Fibroblast of skin of left quadriceps (primary cell): ENCODE results near the gene DKK3.

Source experiments
- DNase-seq, 2 experiments: peaks; one replicate each; pipeline ENCODE4 v3.0.0-alpha.2; 2013; ENCODE audit warnings: low read depth in 2 of 2

DKK3 gene

GRCh38 chr11:11967669-11968510, 40.5 kb downstream of the DKK3 start:
- DNase-seq, result no peak

DNA sequence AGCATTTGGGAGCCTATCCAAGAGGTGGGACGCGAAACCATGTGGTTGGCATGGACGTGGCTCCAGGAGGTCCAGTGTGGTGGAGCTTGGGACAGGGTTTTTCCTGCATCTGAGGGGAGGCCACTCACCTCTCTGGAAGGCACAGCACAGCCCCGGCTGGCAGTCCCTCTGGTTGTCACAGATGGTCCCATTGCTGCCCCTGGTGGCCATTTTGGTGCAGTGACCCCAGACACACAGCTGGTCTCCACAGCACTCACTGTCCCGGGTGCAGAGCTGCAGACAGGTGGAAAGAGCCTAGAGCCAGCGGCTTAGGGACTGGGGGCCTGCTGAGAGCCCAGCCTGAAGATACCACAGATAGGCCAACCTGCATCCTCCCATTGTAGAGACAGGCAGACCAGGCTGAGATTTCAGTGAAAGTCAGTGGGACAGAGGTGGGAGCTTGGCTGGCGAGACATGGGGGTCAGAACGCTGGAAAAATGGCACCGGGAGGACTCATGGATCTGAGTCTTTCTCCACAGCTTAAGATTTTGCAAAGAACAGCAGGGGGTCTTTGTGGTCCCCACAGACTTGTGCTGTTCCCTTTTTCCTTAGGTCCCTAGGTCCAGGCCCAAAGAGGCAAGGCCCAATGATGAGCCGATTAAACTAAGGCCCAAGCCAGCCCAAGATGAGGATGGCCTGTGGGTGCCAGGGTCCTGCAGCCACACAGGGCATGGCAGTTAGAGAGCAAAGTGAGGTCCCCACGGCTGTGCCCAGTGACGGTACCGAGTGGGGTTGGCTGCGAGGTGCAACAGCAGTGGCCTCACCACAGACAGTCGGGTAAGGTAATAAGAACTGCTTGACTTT, 41.4 kb downstream of the DKK3 start:
- DNase-seq, result no peak

- DNase-seq, result no peak
Observed at GRCh38 chr11:11966354-11966741, 42.1 kb downstream of the DKK3 start.

DNA sequence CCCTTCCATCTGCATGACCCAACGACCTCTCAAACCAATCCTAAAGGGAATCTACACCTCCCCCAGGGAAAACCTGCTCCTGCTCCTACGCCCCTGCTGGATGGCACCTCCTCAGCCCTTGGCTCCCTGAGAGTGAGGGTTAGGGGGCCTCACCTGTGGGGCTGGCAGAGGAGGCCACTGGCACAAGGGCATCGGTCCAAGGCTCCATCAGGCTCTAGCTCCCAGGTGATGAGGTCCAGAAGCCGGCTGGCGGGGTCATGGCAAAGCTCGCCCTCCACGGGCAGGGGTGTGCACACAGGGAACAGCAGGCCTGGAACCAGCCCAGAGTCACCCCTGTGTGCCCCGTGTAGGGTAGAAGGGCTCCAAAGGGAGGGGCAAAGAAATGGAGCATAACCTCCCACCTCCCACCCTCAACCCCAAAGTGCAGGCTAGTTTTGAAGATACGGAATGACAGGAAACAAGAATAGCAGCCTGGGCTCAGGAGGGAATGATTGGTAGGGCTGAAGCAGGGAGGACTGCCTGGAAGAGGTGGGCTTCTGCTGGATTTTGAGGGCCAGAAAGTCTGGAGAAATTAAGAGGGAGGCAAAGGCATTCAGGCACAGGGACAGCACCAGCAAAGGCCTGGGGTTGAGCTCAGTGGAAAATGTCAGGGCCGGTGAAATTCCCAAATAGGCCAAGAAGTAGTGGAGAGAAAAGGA, 42.6 kb downstream of the DKK3 start:
- no peak for DNase-seq

- DNase-seq, result no peak
Observed at GRCh38 chr11:11965192-11965591, 43.2 kb downstream of the DKK3 start.

DNA sequence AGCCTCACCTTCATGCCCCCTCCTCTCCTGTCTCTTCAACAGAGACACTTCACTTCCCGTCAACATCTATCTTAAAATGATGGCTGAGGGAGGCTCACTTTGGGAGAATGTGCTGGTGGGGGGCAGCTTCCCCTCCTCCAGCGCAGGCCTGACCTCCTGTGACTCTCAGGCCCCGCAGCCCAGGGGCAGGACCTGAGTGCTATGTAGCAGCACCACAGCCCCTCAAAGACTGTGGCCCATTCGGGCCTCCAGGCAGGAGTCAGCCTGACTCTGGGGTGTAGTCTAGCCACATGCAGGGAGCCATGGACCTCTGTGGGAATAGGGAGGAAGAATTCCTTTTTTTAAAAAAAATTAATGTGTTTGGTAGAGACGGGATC, 43.7 kb downstream of the DKK3 start:
- DNase-seq, result no peak

DNA sequence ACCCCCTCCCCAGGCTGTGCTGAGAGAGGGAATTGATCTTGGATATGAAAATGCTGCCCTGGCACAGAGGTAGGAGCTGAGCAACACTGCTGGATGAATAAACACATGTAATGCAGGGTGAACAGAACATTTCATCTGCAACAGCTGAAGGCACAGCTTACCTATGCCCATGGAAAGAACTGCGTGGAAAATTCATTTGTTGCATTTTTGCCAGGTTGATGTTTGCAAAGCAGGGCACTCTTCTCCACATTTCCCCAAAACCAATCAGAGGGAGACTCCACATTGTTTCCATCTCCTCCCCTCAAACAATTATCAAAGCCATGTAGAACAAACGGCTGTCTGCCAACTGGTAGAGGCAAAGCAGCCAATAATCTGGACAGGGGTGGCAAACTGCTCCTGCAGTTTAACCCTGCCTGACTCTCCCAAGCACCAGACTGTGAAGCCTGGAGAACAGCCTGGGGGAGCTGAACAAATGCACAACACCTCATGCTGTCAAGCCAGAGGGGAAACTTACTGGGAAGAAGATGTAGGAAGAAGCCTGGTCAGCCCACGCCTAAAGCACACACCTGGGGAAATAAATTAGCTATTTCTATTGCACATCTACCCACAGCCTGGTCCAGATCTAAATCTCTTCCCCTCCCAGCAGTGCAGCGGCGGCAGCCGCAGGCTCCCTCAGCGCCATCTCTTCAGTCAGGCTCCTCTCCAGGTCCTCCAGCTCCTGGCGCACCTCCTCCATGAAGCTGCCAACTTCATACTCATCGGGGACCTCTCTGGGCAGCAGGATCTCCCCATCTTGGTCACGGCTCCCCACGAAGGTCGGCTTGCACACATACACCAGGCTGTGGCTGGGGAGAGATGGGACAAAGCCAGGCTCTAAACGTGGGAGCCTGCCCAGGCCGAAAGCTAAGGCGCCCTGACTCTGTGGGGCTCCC, 44.3 kb downstream of the DKK3 start:
- DNase-seq, result no peak

DNA sequence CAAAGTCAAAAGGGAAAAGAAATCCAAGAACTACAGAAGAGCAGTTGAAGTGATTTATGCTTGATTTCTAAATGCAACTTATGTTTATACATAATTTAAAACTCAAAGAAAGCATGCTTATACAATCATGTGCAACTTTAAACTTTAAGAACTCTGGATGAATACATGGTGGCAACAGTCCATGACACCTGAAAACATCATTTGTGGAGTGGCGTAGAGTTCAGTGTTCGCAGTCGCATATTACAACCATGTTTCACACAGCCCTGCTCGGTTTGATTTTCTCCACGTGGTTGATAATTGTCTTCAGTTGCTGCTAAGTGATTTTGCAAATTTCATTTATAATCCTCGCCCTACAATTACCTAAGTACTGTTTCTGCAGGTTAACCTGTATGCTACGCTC, 45.4 kb downstream of the DKK3 start:
- DNase-seq, result no peak

DNA sequence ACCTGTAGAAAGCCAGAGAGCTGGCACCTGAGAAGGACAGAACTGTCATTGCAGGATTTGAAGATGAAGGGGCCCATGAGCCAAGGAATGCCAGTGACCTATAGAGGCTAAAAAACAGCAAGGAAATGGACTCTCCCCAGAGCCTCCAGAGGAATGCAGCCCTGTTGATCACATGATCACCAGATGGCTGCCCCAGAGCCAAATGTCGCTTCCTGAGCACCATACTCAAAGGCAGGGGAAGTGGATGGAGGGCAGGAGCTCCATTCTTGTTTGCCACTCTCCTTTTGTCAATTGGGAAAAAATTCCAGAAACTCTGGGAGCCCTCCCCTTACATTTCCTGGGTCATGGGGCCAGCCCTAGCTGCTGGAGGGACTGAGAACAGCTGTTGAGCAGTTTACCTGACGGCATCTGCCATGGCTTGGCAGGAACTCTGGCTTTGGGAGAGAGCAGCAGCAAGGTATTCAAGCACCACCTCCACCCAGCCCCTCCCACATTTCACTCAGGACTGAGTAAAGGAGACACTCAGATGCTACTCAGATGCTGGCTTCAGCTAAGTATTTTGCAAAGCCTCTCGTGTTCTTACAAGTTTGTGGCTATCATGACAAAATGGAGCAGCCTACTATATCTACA, 46.9 kb downstream of the DKK3 start:
- DNase-seq, result no peak

GRCh38 chr11:11960687-11961086, 47.7 kb downstream of the DKK3 start:
- DNase-seq, result no peak

DNA sequence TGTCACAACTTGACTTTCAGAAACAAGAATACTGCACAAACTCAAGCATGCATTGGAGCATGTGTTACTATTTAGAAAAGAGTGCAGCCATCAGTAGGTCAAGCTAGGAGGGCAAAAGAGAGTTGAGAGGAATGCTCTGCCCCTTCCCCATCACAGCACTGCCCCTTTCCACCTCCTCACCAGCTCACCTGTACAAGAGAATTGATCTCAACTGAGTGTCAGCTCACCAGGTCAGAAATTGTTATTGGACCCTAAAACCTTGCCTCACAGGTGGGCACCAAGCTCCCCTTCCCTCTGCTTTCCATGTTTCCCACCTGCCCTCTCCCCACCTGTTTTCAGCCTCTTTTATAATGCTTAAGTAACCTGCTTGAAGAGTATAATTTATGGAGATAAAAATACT, 48.8 kb downstream of the DKK3 start:
- no peak for DNase-seq

- DNase-seq, result no peak
Observed at GRCh38 chr11:11958403-11959231, 49.8 kb downstream of the DKK3 start.

GRCh38 chr11:11956006-11956405, 52.4 kb downstream of the DKK3 start:
- DNase-seq, result no peak

DNA sequence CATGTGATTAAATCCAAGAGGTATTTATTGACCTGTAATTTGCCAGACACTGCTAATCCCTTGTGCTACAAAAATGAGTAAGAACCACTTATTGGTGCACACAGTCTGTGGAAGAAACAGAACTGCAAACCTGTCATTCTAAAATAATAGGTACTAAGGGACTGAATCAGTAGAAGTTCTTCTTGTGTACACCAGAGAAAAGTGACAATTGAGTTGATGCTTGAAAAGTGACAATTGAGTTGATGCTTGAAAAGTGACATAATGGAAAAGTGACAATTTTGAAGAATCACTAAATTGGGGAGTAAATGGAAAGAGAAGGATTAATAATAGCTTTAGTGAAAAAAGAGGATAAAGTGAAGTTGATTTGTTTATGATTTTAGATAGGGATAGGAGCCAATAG, 56.4 kb downstream of the DKK3 start:
- no peak for DNase-seq

GRCh38 chr11:11949482-11949881, 58.9 kb downstream of the DKK3 start:
- no peak for DNase-seq

DNA sequence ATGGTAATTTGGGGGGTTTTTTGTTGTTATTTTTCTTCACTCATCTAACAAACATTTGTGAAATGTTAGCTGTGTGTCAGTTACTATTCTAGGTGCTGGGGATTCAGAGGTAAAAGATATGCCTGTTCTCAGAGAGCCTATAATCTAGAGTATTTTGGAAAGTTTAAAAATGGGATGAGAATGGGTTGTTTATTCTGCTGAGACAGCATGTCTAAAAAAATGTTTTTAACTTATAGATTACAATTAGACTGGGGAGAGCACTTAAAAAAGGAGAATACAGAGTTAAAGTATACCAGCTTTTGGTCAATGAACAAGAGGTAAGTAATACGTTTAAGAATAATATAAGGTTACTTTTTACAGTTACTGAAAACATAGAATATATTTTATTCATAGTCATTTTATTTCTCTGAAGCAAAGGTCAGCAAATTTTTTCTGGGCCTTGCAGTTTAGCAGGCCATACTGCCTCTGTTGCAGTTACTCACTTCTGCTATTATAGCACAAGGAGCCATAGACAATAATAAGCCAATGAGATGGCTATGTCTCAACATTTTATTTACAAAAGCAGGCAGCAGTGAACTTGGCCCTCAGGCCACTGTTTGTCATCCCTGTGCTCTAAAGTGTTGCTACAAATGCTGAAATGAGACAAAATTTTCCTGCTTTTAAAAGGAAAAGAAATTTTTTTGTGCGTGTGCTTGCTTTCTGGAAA, 60.0 kb downstream of the DKK3 start:
- DNase-seq, result no peak

- DNase-seq, result no peak
Observed at GRCh38 chr11:11947825-11948224, 60.6 kb downstream of the DKK3 start.

GRCh38 chr11:11946878-11947277, 61.5 kb downstream of the DKK3 start:
- DNase-seq, result no peak

DNA sequence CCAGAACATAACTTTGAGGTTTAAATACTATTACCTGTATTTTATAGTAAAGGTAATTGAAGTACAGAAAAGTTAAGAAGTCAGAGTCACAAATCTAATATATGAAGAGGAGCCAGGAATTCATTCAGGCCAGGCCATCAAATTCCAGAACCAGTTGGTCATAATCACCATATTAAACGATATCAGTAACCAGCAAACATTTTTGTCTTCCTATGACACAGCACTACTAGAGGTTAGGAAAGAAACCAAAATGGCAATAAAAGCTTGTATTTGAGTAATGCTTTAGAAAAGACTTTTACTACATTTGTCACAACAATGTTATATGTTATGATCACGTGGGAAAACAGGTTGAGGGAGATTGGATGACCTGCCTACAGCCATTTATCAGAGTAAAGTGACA, 62.2 kb downstream of the DKK3 start:
- peak; percentile 15 to 22 for DNase-seq
